Peyer's patch (tissue), 4 donors: ENCODE results near the gene TMEM79.

ENCODE experiments used
- POLR2A ChIP-seq, 2 donors: fragments of 450-650 bp; IDR thresholded peaks; one replicate each; pipeline ENCODE4 v1.5.1; 2017; ENCODE audit warnings: antibody characterized with exemption in 2 of 2, mild to moderate bottlenecking in 2 of 2, moderate library complexity in 2 of 2
- TF ChIP-seq, protein P1 (sequence below), 6 experiments: fragments of 450-650 bp in 4 of 6; fragments of 200-600 bp in 2 of 6; sonication (generic) in 1 of 6; IDR thresholded peaks; one replicate each; pipeline ENCODE4 v1.5.1; 2017 to 2019; ENCODE audit warnings: antibody characterized with exemption in 6 of 6, mild to moderate bottlenecking in 3 of 6, moderate library complexity in 1 of 6

DNA sequence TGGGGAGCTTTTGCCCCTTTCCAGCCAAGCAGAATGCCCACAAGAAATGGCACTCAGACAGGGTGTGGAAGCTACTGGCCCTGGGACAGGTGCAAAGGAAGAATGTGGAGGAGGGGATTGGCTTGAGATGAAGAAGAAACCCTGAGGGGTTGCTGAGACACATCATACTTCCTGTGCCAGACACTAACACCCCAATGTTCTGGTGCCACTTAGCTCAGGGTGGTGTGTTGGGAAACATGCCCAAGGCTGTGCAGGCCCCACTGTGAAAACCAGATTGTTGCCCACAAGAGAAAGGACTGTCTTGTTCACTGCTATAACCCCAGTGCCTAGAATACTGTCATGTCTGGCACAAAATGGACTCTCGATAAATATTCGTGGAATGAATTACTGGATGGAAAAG, 26.4 kb upstream of the TMEM79 start:
- TF ChIP-seq, protein P1, sequence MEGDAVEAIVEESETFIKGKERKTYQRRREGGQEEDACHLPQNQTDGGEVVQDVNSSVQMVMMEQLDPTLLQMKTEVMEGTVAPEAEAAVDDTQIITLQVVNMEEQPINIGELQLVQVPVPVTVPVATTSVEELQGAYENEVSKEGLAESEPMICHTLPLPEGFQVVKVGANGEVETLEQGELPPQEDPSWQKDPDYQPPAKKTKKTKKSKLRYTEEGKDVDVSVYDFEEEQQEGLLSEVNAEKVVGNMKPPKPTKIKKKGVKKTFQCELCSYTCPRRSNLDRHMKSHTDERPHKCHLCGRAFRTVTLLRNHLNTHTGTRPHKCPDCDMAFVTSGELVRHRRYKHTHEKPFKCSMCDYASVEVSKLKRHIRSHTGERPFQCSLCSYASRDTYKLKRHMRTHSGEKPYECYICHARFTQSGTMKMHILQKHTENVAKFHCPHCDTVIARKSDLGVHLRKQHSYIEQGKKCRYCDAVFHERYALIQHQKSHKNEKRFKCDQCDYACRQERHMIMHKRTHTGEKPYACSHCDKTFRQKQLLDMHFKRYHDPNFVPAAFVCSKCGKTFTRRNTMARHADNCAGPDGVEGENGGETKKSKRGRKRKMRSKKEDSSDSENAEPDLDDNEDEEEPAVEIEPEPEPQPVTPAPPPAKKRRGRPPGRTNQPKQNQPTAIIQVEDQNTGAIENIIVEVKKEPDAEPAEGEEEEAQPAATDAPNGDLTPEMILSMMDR (IDR thresholded peaks at IDR 0.05) = no peak
- TF ChIP-seq POLR2A (IDR thresholded peaks at IDR 0.05) = no peak
